Gastrocnemius medialis (tissue), 4 donors: ENCODE measurements around the gene DNAJB6. TPM values are rescaled to one million over a fixed set of nuclear protein-coding genes. Genes with fewer than 3 reads are reported as not detected.
"Not testable (repeated sequence)": the region's sequence is repeated elsewhere in the genome, so short reads cannot be mapped to it uniquely, and the experiment has no call there.

Experiments used
- ATAC-seq, 2 donors: fragments of 150-250 bp; one replicate each; pipeline ENCODE4 v1.9.1; 2016
- DNase-seq, 2 donors: peaks; one replicate each; pipeline ENCODE4 v3.0.0-alpha.2; 2019
- H3K27ac ChIP-seq, 4 donors: fragments of 200-600 bp; sonication (generic); 1 replicate in 1 of 4; 2 replicates in 3 of 4; pipeline ENCODE4 v1.5.1; 2016 to 2018; ENCODE audit warnings: mild to moderate bottlenecking in 2 of 4, moderate library complexity in 1 of 4
- H3K27me3 ChIP-seq, 3 donors: fragments of 200-600 bp; sonication (generic) in 2 of 3; 1 replicate in 1 of 3; 2 replicates in 2 of 3; pipeline versions ENCODE4 v1.5.1 to v1.6.0; 2016 to 2019; ENCODE audit warnings: mild to moderate bottlenecking in 1 of 3, moderate library complexity in 1 of 3
- H3K36me3 ChIP-seq, 2 donors: fragments of 200-600 bp; sonication (generic) in 1 of 2; one replicate each; pipeline ENCODE4 v1.5.1; 2017 to 2018
- H3K4me1 ChIP-seq, 2 donors: fragments of 200-600 bp; sonication (generic) in 1 of 2; one replicate each; pipeline ENCODE4 v1.5.1; 2016 to 2017; ENCODE audit warnings: mild to moderate bottlenecking in 2 of 2
- H3K4me3 ChIP-seq, 4 donors: fragments of 200-600 bp; sonication (generic) in 3 of 4; 1 replicate in 1 of 4; 2 replicates in 3 of 4; pipeline ENCODE4 v1.5.1; 2016 to 2019; ENCODE audit warnings: mild to moderate bottlenecking in 2 of 4
- H3K9me3 ChIP-seq, 3 donors: fragments of 200-600 bp; sonication (generic) in 2 of 3; 1 replicate in 1 of 3; 2 replicates in 2 of 3; pipeline ENCODE4 v1.5.1; 2016 to 2019
- CTCF ChIP-seq, 5 experiments: fragments of 450-650 bp in 3 of 5; fragments of 200-600 bp in 2 of 5; sonication (generic) in 2 of 5; IDR thresholded peaks in 4 of 5; conservative IDR thresholded peaks in 1 of 5; 1 replicate in 4 of 5; 2 replicates in 1 of 5; pipeline ENCODE4 v1.5.1; 2016 to 2019; ENCODE audit warnings: antibody characterized with exemption in 5 of 5, mild to moderate bottlenecking in 3 of 5, moderate library complexity in 3 of 5
- POLR2A ChIP-seq, 2 donors: fragments of 450-650 bp; IDR thresholded peaks; one replicate each; pipeline ENCODE4 v1.6.1; 2017; ENCODE audit warnings: antibody characterized with exemption in 2 of 2, mild to moderate bottlenecking in 2 of 2, moderate library complexity in 2 of 2
- in situ Hi-C, 4 donors: fragments of 200-750 bp; cut with MboI; loops; one replicate each; pipeline versions ENCODE4 v1.15.0 to v1.8.0; 2017; ENCODE audit warnings: low sequenced_read_pairs in 4 of 4
- intact Hi-C: fragments of 100-400 bp; cut with DNase I; formaldehyde crosslinking; loops from one replicate; pipeline ENCODE4 v1.15.1; 2023; ENCODE audit warnings: low total_unique reads
- total RNA-seq, 4 donors: library from RNA; depleted of rRNA; stranded (reverse); fragments of >200 nt; gene quantifications; one replicate each; pipeline versions ENCODE4 v1.1.0 to v1.2.3, GENCODE V29; 2016

Gene DNAJB6
- total RNA-seq, 4 donors from 2014 or later = 130 to 269 (median 188) TPM

DNA sequence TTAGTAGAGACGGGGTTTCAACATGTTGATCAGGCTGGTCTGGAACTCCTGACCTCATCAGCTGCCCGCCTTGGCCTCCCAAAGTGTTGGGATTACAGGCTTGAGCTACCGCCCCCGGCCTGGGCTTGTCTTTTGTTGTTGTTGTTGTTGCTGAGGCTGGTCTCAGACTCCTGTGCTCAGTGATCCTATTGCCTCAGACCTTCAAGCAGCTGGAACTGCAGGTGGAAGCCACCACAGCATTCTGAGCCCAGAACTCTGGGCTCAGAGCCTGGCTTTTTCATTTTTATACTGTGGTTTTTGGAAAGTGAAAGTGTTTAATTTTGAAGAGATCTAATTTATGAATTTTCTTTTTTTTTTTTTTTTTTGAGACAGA, 16.2 kb upstream of the DNAJB6 start:
- Histone ChIP-seq H3K9me3 (no peaks in the 10 kb centered on the region), H3K4me3 (no peak overlapping the region), H3K4me1 (no peaks in the 10 kb centered on the region), H3K27me3 (no peaks in the 10 kb centered on the region), H3K27ac (peak overlapping the region in 2 of 4 donors; percentile 5 to 42), H3K36me3 (no peaks in the 10 kb centered on the region)
- TF ChIP-seq POLR2A (IDR thresholded peaks at IDR 0.05) = no peak
- TF ChIP-seq CTCF (IDR thresholded peaks at IDR 0.05 in 4 of 5, conservative IDR thresholded peaks at IDR 0.05 in 1 of 5) = no peak
- peak; percentile 26 to 54 for DNase-seq
- in situ Hi-C loops = no loop called here
- peak; percentile 72 to 77 for ATAC-seq
- intact Hi-C loops = no loop called here

DNA sequence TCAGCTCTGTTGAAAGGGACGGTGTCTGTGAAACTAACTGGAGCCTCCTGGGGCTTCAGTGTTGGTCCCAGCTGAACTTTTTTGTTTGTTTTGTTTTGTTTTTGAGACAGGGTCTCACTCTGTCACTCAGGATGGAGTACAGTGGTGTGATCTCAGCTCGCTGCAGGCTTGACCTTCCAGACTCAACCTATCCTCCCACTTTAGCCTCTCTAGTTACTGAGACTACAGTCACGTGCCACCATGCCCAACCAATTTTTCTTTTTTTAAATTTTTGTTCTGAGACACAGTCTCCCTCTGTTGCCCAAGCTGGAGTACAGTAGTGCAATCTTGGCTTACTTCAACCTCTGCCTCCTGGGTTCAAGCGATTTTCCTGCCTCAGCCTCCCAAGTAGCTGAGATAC, 13.4 kb upstream of the DNAJB6 start:
- Histone ChIP-seq H3K27me3 (no peaks in the 10 kb centered on the region), H3K4me3 (no peak overlapping the region), H3K36me3 (no peaks in the 10 kb centered on the region), H3K27ac (no peak overlapping the region), H3K4me1 (no peaks in the 10 kb centered on the region), H3K9me3 (no peaks in the 10 kb centered on the region)
- intact Hi-C loops (no loop called here), in situ Hi-C loops (no loop called here)
- DNase-seq = no peak
- TF ChIP-seq CTCF (IDR thresholded peaks at IDR 0.05 in 4 of 5, conservative IDR thresholded peaks at IDR 0.05 in 1 of 5) (no peak), POLR2A (IDR thresholded peaks at IDR 0.05) (no peak)
- ATAC-seq = no peak

DNA sequence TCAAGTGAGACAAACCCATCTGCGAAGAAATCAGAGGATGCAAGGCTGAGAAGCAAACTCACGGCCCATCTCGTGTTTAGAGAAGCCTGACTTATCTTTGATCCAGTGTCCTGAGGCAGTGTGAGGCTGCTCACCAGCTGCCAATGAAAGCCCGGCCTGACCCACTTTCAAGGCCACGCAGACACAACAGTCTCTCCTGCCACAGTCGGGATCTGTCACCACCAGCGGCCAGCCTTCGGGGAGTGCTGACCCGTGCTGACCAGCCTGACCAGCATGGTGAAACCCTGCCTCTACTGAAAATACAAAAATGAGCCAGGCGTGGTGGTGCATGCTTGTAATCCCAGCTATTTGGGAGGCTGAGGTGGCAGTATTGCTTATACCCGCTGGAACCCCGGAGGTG, 7.4 kb upstream of the DNAJB6 start:
- H3K9me3 ChIP-seq = no peaks in the 10 kb centered on the region
- no peak overlapping the region for H3K27ac ChIP-seq
- in situ Hi-C loops (no loop called here), intact Hi-C loops (no loop called here)
- no peaks in the 10 kb centered on the region for H3K4me1 ChIP-seq
- DNase-seq (no peak), ATAC-seq (no peak)
- H3K36me3 ChIP-seq = no peaks in the 10 kb centered on the region
- H3K4me3 ChIP-seq = no peak overlapping the region
- no peaks in the 10 kb centered on the region for H3K27me3 ChIP-seq
- TF ChIP-seq CTCF (IDR thresholded peaks at IDR 0.05 in 4 of 5, conservative IDR thresholded peaks at IDR 0.05 in 1 of 5) (no peak), POLR2A (IDR thresholded peaks at IDR 0.05) (no peak)

GRCh38 chr7:157330567-157330966, 6.2 kb upstream of the DNAJB6 start:
- DNase-seq, H3K27me3 ChIP-seq, H3K27ac ChIP-seq, H3K4me1 ChIP-seq, H3K36me3 ChIP-seq, intact Hi-C loops, H3K4me3 ChIP-seq, H3K9me3 ChIP-seq, ATAC-seq: not testable (repeated sequence)
- in situ Hi-C loops = loop anchor here in 1 of 4 donors (10.0 kb wide), 1 partner anchor 54 kb away; no protein-coding TSS in a partner anchor

GRCh38 chr7:157331049-157331448, 5.8 kb upstream of the DNAJB6 start:
- DNase-seq, ATAC-seq, H3K4me1 ChIP-seq, H3K27me3 ChIP-seq, H3K9me3 ChIP-seq, H3K36me3 ChIP-seq, H3K4me3 ChIP-seq, H3K27ac ChIP-seq, intact Hi-C loops: not testable (repeated sequence)
- in situ Hi-C loops = loop anchor here in 1 of 4 donors (10.0 kb wide), 1 partner anchor 54 kb away; no protein-coding TSS in a partner anchor

DNA sequence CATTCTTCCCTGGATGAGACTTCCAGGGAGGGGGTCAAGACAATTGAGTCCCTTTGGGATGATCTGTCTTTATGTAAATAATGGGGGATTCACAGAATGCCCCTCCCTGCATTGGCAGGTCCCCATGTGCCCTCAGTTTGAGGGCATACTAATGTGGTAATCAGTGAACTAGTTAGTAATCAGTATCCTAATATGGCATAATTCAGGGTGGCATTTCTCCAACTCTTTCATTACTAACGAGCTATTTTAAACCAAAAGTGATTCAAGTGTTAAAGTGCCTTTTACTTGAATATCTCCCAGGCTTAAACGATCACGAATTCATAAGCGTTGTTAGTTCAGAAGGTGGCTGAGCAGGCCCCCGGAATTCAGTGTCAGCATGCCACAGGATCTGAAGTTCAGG, 1.6 kb upstream of the DNAJB6 start:
- Histone ChIP-seq H3K4me3 (no peak overlapping the region), H3K27me3 (no peaks in the 10 kb centered on the region), H3K27ac (no peak overlapping the region), H3K9me3 (no peaks in the 10 kb centered on the region), H3K36me3 (no peaks in the 10 kb centered on the region), H3K4me1 (peaks cover 24 to 28% of the 10 kb centered on the region in 2 donors)
- in situ Hi-C loops (loop anchor here in 1 of 4 donors (10.0 kb wide), 1 partner anchor 50 kb away; no protein-coding TSS in a partner anchor), intact Hi-C loops (loop anchor here (5.0 kb wide), 3 partner anchors 63 to 443 kb away; partner anchors contain the start of gene LMBR1)
- ATAC-seq (no peak), DNase-seq (no peak)
- TF ChIP-seq POLR2A (IDR thresholded peaks at IDR 0.05) = no peak
- TF ChIP-seq CTCF (IDR thresholded peaks at IDR 0.05 in 4 of 5, conservative IDR thresholded peaks at IDR 0.05 in 1 of 5) = no peak
